HCEC 1CT (cell line): ENCODE data around the gene CDC42BPB.
"Not testable (repeated sequence)": the region's sequence is repeated elsewhere in the genome, so short reads cannot be mapped to it uniquely, and the experiment has no call there.

ENCODE experiments used
- DNase-seq: peaks from one replicate; pipeline ENCODE4 v3.0.0-alpha.2; 2017

The CDC42BPB gene

DNA sequence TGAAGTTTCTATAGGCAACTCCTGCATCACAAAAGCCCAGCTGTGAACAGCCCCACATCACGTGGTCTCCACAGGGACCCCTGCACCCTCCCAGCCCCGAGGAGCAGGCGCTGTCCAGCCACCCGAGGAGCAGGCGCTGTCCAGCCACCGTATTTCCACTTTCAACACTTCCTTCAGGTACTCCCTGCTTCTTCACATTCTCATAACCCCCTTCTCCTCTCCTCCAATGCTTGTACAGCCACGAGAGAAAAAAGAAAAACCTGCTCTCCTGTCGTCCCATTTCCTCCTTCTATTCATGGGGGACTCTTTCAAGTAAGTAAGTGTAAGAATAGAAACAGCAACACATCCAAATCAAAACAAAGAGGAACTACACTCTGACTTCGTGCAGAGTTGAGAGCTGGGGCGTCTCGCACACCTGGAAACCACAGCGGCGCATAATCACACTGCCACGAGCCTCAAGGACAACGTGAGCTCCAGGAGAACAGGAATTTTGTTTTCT is 11.9 kb downstream of the CDC42BPB start:
- DNase-seq: no peak

GRCh38 chr14:103043257-103044015 is 13.9 kb downstream of the CDC42BPB start:
- DNase-seq: no peak

- DNase-seq: no peak
Observed at GRCh38 chr14:103041464-103041863, 15.9 kb downstream of the CDC42BPB start.

GRCh38 chr14:103033681-103034096 is 23.7 kb downstream of the CDC42BPB start:
- no peak for DNase-seq

DNA sequence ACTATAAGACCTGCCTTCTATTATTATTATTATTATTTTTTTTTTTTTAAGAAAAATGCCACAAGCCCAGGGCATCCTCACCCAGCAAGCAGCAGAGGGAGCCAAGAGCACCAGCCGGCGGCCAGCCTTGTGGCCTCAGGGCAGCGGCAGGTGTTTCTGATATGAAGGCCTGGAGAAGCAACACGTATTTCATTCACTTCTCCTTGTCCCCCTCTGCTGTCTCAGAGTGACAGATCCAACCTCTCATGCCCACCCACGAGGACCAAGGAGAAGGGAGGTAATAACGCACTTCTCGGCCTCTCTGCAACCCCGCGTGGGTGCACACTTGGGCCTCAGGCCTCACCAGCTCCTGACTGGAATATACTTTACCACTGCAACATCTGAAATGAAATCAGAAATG is 25.4 kb downstream of the CDC42BPB start:
- DNase-seq: peak; percentile 21

DNA sequence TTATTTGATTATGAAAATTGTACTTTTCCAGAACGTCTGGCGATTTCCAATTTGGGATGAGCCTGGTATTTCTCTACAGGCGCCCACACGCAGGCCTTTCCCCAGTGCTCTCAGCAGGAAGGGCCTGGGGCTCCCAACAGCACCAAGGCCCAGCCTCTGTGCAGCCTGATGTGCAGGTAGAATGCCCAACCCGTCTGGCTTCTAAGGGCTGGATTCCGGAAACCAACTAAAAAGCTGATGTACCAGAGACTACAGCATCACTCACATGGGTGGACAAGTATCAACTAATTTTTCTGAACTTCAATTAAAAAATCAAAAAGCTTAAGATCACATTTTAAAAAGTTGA is 25.8 kb downstream of the CDC42BPB start:
- DNase-seq: no peak

GRCh38 chr14:103030741-103031565 is 26.4 kb downstream of the CDC42BPB start:
- no peak for DNase-seq

GRCh38 chr14:103029936-103030335 is 27.4 kb downstream of the CDC42BPB start:
- DNase-seq: no peak

- DNase-seq: no peak
Observed at GRCh38 chr14:103028772-103029171, 28.6 kb downstream of the CDC42BPB start.

DNA sequence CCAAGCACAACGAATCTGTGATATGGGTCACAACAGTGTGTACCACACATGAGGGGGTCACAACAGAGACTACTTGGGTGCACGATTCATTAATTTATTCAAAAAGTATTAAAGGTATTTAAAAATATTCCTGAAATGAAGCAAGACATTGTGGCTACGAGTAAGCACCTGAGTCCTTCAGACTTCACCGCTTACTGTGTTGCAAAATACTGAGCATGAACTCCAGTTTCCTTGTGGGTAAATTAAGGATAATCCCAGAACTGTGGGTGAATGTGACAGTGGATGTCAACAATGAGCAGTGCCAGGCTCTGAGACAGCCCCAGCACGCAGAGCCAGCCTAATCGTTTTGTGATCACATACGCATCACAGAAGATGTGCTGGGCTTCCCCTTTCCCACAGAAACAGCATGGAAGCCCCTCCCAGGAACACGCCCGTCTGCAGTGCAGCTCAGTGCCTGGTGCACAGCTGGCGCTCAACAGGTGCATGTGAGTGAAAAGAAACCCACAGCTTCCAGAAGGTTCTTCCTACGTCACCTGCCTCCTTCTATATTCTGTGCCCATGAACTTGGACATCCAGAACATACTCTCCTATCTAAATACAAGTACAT is 29.1 kb downstream of the CDC42BPB start:
- DNase-seq: no peak

- no peak for DNase-seq
Observed at GRCh38 chr14:103027451-103027850, 29.9 kb downstream of the CDC42BPB start.

GRCh38 chr14:103026988-103027387 is 30.4 kb downstream of the CDC42BPB start:
- DNase-seq: no peak

DNA sequence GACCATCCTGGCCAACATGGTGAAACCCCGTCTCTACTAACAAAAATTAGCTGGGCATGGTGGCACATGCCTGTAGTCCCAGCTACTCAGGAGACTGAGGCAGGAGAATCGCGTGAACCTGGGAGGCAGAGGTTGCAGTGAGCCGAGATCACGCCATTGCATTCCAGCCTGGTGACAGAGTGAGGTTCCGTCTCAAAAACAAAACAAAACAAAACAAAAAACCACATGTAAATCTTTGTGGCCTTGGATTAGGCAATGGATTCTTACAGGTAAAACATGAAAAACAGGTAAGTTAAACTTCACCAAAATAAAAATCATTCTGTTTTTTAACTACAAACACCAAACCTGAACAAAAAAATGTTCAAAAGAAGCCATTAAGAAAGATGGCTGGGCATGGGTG is 31.2 kb downstream of the CDC42BPB start:
- not testable (repeated sequence) for DNase-seq

- DNase-seq: peak; percentile 74
Observed at GRCh38 chr14:103023881-103024473, 33.4 kb downstream of the CDC42BPB start.

DNA sequence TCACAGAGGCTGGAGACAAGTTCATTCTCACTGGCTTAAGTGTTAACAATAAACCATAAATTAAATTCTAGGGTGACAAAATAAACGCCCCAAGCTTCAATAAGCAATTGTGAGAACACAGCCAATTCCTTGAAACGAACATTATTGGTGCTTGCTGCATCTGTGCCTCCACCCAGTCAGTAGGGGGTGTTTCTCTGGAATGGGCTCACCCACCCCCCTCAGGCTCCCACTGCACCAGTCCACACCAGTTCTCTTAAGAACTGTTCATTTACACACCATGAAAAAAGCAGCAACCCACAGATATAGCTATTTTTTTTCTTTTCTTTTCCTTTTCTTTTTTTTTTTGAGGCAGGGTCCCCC is 34.7 kb downstream of the CDC42BPB start:
- DNase-seq: no peak

DNA sequence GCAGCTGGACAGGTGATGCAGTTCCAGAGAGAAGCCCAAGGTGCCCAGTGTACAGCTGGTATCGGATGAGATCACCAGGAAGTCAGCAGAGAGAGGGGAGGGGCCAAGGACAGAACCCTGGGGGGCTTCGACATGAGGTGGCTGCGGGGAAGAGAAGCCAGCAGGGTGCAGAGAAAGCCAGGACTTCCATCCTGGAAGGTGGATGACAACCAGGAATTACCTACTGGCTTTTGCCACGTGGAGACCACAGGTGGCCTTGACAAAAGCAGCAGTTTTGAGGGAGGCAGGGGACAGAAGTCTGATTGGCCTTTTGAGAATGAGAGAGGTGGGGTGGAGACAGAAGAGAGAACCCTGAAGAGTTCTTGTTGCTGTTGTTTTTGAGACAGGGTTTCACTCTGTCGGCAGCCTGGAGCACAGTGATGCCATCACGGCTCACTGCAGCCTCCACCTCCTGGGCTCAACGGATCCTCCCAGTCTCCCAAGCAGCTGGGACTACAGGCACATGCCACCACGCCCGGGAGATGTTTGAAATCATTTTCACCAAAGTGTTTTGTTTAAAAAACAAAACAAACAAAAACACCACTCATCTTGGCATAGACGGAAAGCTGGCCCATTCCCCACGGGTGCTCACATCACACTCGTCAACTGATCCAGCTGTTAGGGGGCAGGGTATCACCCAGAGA is 35.2 kb downstream of the CDC42BPB start:
- DNase-seq: no peak

- no peak for DNase-seq
Observed at GRCh38 chr14:103021684-103022001, 35.7 kb downstream of the CDC42BPB start.

- DNase-seq: no peak
Observed at GRCh38 chr14:103020271-103021170, 36.8 kb downstream of the CDC42BPB start.

GRCh38 chr14:103019826-103020225 is 37.5 kb downstream of the CDC42BPB start:
- DNase-seq: no peak

DNA sequence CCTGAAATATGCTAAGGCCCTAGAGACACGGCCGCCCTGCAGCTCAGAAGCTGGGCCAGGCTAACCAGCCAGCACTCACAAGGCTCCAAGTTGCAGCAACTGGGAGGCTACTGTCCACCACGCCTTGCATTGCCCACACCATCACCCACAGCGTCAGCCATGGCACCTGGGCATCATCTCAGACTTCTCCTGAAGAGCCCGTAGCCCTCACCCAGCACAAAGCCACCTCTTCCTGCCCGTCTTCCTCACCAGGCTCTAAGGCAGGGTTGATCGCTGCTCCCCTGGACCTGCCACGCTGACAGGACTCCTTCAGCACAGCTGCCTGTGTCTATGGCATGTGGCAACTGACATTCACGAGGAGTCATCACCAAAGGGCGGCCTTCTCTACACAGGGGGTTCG is 38.1 kb downstream of the CDC42BPB start:
- DNase-seq: no peak

DNA sequence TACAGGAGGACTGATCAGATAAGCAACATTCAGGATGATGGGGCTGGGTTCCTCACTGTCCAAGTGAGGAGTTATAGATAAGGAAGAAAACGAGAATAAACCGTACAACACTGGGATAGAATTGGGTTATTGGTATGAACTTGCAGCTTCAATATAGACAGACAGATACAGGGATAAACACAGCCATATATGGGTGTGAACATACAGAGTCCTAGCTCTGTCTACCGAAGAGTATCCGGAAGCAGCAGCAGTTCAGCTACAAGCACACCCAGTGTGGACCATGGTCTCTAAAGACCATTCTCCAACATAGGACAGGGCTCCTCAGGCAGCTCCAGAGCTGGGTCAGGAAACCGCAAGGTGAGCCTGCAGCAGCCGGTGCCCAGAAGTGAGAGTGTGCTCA is 40.8 kb downstream of the CDC42BPB start:
- DNase-seq: no peak

DNA sequence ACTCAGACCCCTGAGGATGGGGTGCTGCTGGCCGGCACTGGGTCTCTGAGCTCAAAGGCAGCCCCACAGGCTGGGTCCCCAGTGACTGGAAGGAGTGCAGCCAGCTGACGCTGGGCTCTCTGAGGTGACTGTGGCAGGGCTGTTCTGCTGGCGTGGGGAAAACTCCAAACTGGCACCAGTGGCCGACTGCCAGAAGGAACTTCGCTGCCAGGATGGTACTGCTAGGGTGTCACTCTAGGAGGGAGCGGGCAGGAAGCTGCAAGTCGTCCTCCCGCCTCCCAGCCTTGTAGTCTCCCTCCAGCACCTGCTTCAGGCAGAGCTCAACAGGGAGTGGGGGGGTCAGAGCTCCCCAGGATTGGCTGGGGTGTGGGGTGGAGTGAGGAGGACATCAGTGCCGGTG is 41.3 kb downstream of the CDC42BPB start:
- DNase-seq: no peak
